C4-2B (cell line): ENCODE measurements around the gene NF1.
A peak's percentile ranks its signal among the peaks of the same experiment; 100 is the strongest.
"Not testable (repeated sequence)": the region's sequence is repeated elsewhere in the genome, so short reads cannot be mapped to it uniquely, and the experiment has no call there.

ENCODE experiments used
- H3K27ac ChIP-seq: fragments of 450-650 bp; 2 replicates; pipeline ENCODE4 v1.5.1; 2017
- ZFX ChIP-seq: fragments of 450-650 bp; IDR thresholded peaks from 2 replicates; pipeline ENCODE4 v1.6.1; 2017
- TF ChIP-seq, protein P1 (sequence below): fragments of 450-650 bp; conservative IDR thresholded peaks from 2 replicates; pipeline ENCODE4 v1.5.1; 2017; ENCODE audit warnings: mild to moderate bottlenecking

Gene NF1, protein sequence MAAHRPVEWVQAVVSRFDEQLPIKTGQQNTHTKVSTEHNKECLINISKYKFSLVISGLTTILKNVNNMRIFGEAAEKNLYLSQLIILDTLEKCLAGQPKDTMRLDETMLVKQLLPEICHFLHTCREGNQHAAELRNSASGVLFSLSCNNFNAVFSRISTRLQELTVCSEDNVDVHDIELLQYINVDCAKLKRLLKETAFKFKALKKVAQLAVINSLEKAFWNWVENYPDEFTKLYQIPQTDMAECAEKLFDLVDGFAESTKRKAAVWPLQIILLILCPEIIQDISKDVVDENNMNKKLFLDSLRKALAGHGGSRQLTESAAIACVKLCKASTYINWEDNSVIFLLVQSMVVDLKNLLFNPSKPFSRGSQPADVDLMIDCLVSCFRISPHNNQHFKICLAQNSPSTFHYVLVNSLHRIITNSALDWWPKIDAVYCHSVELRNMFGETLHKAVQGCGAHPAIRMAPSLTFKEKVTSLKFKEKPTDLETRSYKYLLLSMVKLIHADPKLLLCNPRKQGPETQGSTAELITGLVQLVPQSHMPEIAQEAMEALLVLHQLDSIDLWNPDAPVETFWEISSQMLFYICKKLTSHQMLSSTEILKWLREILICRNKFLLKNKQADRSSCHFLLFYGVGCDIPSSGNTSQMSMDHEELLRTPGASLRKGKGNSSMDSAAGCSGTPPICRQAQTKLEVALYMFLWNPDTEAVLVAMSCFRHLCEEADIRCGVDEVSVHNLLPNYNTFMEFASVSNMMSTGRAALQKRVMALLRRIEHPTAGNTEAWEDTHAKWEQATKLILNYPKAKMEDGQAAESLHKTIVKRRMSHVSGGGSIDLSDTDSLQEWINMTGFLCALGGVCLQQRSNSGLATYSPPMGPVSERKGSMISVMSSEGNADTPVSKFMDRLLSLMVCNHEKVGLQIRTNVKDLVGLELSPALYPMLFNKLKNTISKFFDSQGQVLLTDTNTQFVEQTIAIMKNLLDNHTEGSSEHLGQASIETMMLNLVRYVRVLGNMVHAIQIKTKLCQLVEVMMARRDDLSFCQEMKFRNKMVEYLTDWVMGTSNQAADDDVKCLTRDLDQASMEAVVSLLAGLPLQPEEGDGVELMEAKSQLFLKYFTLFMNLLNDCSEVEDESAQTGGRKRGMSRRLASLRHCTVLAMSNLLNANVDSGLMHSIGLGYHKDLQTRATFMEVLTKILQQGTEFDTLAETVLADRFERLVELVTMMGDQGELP (N-terminal part only)

DNA sequence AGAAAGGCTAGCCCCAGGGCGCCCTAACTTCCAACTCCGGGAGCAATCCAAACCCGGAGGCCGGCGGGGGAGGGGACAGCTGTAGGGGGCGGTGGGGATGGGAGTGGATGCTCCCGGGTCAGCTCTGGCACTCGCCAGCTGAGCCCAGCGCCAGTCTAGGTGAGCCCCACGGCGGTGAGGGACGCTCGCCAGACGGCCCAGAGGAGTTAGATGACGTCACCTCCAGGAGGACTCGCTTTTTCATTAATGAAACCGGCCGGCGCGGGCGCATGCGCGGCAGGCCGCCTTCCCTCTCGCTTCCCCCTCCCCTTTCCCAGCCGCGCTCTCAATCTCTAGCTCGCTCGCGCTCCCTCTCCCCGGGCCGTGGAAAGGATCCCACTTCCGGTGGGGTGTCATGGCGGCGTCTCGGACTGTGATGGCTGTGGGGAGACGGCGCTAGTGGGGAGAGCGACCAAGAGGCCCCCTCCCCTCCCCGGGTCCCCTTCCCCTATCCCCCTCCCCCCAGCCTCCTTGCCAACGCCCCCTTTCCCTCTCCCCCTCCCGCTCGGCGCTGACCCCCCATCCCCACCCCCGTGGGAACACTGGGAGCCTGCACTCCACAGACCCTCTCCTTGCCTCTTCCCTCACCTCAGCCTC is at the start of gene NF1:
Gene NF1 (plus strand): TSS at position 378 of the 636 bp plus-strand sequence. CDS start 333 bp downstream, outside the sequence.
- H3K27ac ChIP-seq, result peak within 1 kb of the TSS; percentile 94
- TF ChIP-seq, protein P1, sequence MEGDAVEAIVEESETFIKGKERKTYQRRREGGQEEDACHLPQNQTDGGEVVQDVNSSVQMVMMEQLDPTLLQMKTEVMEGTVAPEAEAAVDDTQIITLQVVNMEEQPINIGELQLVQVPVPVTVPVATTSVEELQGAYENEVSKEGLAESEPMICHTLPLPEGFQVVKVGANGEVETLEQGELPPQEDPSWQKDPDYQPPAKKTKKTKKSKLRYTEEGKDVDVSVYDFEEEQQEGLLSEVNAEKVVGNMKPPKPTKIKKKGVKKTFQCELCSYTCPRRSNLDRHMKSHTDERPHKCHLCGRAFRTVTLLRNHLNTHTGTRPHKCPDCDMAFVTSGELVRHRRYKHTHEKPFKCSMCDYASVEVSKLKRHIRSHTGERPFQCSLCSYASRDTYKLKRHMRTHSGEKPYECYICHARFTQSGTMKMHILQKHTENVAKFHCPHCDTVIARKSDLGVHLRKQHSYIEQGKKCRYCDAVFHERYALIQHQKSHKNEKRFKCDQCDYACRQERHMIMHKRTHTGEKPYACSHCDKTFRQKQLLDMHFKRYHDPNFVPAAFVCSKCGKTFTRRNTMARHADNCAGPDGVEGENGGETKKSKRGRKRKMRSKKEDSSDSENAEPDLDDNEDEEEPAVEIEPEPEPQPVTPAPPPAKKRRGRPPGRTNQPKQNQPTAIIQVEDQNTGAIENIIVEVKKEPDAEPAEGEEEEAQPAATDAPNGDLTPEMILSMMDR, result no peak
- TF ChIP-seq ZFX, result no peak; the same call in 1 of the 2 replicates

DNA sequence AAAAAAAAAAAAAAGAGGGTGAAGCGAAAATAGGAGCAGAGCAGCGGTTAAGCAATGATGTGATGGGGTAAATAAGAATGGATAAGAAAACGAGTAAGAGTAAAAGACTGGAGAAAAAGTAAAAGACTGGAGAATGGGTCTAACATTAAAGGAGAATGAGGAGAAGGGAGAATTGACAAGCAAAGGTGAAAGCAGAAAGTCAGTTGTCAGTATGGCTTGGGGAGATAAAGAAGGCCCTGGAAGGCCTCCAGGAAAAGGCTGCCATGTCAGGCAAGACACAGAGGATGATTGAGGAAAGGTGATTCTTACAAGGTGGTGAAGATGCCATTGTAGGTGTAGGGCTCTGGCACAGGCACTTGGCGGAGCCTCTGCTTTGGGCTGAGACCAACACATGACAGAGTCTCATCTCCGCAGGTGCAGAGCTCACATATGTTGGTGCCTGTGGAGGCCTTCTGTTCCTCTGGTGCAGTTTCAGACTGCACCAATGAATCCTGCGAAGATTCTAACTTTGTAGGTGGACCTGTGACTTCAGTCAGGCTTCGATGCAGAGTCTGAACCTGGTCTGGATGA is 47.8 kb upstream of the NF1 start:
- not testable (repeated sequence) for H3K27ac ChIP-seq

DNA sequence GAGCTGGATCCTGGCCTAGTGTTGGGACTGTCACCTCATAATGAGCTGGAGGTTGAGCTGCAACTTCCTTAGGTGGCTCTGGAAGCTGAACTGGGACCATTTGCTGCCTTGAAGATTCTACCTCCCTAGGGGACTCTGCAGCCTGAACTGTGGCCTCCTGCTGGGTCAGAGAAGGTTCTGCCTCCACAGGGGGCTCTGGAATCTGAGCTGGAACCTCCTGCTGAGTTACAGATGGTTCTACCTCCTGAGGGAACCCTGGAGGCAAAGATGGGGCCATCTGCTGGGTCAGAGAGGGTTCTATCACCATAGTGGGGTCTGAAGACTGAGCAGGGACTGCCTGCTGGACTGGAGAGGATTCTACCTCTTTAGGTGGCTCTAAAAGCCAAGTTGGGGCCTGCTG is 46.6 kb upstream of the NF1 start:
- H3K27ac ChIP-seq, result no peak overlapping the region
- TF ChIP-seq ZFX, result no peak
- TF ChIP-seq, protein P1, result no peak

DNA sequence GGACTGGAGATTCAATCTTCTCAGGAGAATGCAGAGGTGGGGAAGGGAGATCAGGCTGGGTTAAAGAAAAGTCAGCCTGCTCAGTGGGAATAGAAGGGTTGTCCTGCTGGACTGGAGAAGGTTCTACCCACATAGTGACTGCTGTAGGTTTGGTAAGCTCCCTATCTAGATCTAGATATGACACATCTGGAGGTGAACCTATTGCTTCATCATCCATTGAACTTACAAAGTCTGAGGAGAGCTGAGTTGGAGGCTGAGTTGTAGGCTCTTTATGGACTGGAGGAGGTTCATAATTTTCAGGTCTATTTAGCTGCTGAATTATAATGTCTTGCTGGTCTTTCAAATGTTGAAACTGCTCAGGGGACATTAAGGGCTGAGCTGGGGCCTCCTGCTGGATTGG is 46.0 kb upstream of the NF1 start:
- TF ChIP-seq, protein P1, result no peak
- TF ChIP-seq ZFX, result no peak
- H3K27ac ChIP-seq, result no peak overlapping the region

DNA sequence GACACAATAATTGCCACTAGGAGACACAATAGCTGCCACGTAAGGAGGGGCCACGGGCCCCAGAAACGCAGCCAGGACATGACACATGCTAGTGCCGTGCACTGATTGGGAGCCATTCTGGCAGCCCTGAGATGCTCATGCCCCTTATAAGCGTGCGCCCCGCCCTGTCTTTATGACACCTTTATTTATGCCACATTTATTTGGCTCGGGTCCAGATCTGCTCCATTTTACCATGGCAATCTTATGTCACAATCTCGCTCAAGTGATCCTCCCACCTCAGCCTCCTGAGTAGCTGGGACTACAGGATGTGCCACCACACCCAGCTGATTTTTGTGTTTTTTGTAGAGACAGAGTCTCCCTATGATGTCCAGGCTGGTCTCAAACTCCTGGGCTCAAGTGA is 43.8 kb upstream of the NF1 start:
- TF ChIP-seq, protein P1, result no peak
- no peak for TF ChIP-seq ZFX
- no peak overlapping the region for H3K27ac ChIP-seq

DNA sequence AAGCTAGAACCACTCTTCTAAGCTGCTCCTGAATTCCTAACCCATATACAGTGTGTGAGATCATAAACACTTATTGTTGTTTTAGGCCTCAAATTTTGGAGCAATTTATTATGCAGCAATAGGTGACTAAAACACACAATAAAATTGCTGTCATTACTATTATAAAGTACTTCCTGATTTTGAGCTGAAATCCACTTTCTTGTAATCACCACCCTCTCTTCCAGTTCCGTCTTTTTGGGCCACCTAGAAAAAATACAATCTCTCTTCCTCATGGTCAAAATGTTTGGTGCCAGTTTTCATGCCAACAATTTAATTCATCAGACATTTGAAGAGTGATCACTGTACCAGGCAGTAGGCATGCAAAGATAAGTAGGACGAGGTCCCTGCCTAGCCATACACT is 43.3 kb upstream of the NF1 start:
- H3K27ac ChIP-seq, result no peak overlapping the region
- no peak for TF ChIP-seq ZFX
- TF ChIP-seq, protein P1, result no peak
